Adipose tissue (tissue), 3 donors: Measurements from ENCODE around the gene NOS2. TPM values are rescaled to one million over a fixed set of nuclear protein-coding genes. Genes with fewer than 3 reads are reported as not detected.
"Not testable (repeated sequence)": the region's sequence is repeated elsewhere in the genome, so short reads cannot be mapped to it uniquely, and the experiment has no call there.

Source experiments
- H3K27ac ChIP-seq: one replicate; pipeline ENCODE4 v1.5.1; 2013; ENCODE audit warnings: low read depth, low read length
- WGBS, 3 donors: extraction: QIAGEN DNeasy Blood & Tissue Kit; methylation state at CpG; one replicate each; pipeline ENCODE4 v1.1.7; 2013; 5-methylcytosine and 5-hydroxymethylcytosine counted together
- polyA plus RNA-seq, 3 donors: library from polyadenylated mRNA; stranded (reverse); fragments of 200-250 nt; gene quantifications; one replicate each; pipeline ENCODE4 v1.2.3, GENCODE V29; 2013
- donor health status: healthy with polysubstance abuse.
- donor health status: Bipolar disorder and iron deficiency.
- donor health status: healthy.

The NOS2 gene
- under 1 TPM; 0.01 to 0.34 (median 0.11) TPM for polyA plus RNA-seq

DNA sequence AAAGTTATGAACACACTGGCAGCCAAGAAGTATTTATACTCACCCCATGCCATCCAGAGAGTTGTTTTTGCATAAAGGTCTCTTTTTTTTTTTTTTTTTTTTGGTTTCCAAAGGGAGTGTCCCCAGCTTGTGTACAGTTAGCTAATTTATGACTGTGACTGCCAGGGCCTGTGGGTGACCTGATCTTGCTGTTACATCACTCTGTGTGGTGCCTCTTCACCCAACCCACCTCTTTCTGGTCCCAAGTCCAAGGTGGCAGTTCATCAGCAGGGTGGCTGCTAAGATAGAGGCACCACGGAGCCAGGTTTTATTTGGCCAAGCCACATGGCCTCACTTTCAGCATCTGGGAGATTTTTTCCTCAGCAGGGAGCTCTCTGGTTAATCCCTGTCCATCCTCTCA is at the start of gene NOS2:
Gene NOS2 (minus strand): TSS at position 8 of the 400 bp plus-strand sequence. CDS start 1,720 bp downstream, outside the sequence.
- WGBS, 3 donors, result 40 to 45% (median 44%) methylated on average over 1 of the region's 1 CpG
- H3K27ac ChIP-seq, result no peak within 1 kb of the TSS

DNA sequence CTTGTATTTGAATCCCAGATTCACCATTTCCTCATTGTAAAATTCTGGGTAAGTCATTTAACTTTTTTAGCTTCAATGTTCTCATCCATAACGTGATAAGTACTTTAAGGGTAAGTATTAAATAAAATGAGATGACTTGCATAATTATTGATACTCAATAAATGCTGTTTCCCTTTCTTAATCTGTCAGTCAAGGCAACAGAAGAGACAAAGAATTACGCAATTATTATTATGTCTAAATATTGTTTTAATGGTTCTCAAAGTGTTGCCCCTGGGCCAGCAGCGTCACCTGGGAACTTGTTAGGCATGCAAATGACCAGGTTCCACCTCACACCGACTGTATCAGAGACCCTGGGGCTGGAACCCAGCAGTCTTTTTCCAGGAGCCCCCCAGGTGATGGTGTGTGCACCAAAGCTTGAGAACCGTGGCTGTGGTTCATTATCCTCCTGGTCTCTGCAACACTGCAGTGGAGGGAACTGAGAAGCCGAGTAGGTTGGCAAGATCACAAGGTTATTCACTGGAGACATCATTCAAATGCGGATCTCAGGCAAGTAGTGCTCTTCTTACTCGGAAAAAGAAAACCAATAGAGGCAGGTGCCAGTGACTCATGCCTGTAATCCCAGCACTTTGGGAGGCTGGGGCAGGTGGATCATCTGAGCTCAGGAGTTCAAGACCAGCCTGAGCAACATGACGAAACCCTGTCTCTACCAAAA is 49.3 kb upstream of the NOS2 start:
- WGBS, 3 donors, result 75 to 83% (median 78%) methylated on average over 9 of the region's 9 CpGs
- H3K27ac ChIP-seq, result no peak overlapping the region

DNA sequence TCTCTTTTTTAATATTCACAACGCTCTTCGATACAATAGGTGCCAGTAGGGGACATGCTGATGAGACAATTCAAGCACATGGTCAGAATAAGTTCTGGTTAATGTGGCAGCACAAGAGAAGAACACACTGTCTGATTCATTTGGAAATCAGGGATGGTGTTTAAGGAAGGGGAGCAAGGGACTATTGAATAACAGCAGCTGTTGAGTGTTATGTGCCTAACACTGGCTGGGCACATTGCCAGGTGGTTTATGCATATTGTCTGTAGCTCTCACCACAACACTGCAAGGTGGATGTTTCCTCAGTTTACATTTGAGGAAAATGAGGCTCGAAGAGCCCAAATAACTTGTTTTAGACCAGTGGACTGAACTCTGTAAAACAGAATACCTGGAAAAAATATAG is 48.6 kb upstream of the NOS2 start:
- H3K27ac ChIP-seq, result no peak overlapping the region
- 86 to 92% (median 90%) methylated on average over 3 of the region's 3 CpGs for WGBS, 3 donors

DNA sequence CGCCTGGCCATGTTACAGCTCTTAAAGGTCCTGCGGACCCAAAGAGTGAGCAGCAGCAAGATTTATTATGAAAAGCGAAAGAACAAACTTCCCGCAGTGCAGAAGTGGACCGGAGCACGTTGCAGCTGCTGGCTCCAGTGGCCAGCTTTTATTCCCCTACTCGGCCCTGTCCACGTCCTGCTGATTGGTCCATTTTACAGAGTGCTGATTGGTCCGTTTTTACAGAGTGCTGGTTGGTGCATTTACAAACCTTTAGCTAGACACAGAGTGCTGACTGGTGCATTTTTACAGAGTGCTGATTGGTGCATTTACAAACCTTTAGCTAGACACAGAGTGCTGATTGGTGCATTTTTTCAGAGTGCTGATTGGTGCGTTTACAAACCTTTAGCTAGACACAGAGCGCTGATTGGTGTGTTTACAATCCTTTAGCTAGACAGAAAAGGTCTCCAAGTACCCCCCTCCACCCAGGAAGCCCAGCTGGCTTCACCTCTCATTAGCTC is 46.5 kb upstream of the NOS2 start:
- 89 to 93% (median 91%) methylated on average over 11 of the region's 11 CpGs for whole genome bisulfite sequencing, 3 donors

DNA sequence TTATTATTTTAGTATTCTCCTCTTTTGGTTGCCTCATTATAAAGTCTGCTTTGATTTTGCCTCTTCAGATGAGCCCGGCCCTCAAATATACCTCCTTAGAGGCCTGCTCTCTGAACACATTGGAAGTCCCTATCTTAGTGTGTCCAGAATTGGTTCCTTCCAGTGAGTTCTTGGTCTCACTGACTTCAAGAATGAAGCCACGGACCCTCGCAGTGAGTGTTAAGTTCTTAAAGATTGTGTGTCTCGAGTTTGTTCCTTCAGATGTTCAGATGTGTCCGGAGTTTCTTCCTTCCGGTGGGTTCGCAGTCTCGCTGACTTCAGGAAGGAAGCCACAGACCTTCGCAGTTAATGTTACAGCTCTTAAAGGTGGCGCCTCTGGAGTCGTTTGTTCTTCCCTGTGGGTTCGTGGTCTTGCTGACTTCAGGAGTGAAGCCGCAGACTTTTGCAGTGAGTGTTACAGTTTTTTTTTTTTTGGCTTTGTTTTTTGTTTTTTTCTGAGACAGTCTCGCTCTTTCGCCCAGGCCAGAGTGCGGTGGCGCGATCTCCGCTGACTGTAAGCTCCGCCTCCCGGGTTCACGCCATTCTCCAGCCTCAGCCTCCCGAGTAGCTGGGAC is 45.8 kb upstream of the NOS2 start:
- 53 to 79% (median 63%) methylated on average over 23 of the region's 23 CpGs for WGBS, 3 donors
- no peak overlapping the region for H3K27ac ChIP-seq

More for the DNA sequence above, 46.5 kb upstream of the NOS2 start:
- not testable (repeated sequence) for H3K27ac ChIP-seq

DNA sequence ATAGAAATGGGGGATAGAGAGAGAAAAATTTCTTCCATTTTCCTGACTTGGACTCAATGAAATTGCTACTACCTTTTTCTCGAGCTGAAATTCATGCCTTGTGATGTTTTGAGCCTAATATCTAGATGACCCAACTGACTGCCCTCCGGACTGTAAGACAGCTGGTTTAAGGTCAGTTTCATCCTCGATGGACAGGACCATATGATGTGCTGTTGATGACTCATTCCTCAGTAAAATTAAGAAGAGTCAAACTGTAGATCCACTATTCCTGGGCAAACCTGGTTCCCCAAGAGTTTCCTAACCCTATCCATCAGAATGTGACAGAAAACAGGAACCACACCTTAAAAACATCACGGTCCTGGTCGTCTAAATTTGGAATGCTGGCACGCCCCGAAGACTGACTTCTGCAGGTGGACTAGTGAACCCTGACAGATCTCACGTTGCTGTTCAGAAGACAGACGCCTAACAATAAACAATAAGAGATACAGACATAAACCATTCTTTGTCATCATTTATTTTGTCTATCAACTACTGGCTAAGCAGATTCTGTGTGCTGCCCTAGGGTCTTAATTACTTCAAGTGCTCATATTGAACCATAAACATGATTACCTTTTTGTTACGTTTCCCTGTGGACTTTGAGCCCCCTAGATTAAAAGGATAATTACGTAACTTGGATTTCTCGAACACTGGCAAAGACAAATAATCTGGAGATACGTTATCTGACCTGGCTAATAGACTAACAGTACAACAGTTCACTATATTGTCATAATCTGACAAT is 45.1 kb upstream of the NOS2 start:
- 30 to 65% (median 60%) methylated on average over 13 of the region's 13 CpGs for WGBS, 3 donors
- no peak overlapping the region for H3K27ac ChIP-seq

DNA sequence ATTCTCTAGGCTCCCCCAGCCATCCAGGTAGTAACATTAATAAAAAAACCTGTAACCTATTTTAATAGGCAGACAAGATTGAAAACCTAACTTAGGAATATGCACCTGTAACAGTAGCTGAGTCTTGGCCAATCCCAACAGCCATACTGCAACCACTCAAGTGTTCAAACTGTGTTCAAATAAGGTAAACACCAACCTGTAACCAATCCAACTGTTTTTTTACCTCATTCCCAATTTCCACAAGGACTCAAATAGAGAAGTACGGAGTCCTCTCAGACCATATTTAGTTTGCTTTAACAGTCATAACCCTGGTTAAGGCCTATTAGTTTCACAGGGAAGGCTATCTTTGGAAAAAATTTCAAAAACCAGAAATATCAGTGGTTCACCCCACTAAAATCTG is 40.4 kb upstream of the NOS2 start:
- 53 to 95% (median 90%) methylated on average over 1 of the region's 1 CpG for WGBS, 3 donors
- H3K27ac ChIP-seq, result no peak overlapping the region

DNA sequence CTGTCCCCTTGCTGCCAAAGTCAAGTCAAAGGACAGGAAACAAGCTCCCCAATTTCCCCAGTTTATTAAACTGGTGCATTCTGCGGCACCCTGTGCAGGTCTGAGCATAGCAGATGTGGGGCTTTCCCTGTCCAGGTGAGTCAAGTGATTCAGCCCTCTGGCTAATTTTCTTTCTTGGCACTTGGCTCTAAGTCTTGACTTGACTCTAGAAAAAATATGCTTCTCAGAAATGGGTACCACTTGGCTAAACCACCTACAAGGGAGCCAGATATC is 40.0 kb upstream of the NOS2 start:
- no CpG with 5 or more reads among the region's 1 CpG for WGBS, 3 donors

DNA sequence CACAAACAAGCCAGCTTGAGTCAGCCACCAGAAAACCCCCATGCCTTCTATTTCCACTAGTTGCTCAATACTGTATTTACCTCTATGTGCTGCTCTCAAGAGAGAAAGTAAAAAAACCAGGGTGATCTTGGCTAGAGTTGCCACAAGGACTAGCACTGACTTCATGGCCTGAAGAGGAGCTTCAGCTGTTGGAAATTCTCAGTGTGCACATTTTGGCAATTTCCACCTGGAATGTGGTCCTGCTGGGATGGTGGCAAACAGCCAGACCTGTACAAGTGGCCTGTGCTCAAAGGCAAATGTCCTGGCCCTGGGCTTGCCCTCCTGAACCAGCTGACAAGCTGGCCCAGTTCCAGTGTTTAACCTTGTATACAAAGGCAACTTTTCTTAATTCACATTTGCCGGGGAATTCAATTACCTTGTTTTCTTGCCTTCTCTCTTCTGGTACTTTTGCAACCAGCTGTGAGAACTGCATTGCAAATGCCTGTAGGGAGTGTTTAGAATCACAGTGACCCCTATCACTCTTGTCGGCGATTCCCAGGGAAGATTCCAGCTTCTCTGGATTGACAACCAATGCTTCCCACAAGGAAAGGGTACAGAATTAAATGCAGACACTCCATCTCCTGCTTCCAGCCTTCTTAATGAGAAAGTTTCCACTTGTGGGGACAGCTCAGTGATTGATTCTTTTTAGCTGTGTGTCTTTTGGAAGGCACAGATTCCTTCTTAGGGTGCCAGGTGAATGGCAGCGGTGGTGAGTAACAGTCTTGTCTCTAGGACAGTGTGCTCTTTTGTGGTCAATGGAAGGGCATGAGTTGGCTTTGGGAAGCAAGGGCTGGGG is 39.5 kb upstream of the NOS2 start:
- 19 to 71% (median 53%) methylated on average over 1 of the region's 4 CpGs for WGBS, 3 donors
- not testable (repeated sequence) for H3K27ac ChIP-seq

More for the DNA sequence above, 40.0 kb upstream of the NOS2 start:
- not testable (repeated sequence) for H3K27ac ChIP-seq

DNA sequence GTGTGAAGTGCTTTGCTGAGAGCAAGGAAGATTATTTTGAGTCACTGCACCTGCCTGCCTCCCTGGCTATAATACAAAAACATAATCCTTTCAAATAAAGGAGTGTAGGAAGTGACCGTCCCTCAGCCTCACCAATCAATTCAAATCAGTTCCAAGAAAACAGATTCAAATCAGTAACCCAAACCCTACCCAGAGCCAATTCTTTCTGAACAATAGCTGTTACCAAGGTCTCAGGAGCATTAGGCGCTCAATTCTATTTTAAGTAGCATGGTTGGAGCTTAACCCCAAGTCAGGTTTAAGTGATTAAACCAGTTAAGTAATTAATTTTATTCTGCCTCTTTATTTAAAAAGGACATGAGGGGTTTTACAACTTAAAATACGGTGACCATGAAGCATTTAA is 38.3 kb upstream of the NOS2 start:
- not testable (repeated sequence) for H3K27ac ChIP-seq
- 31 to 91% (median 75%) methylated on average over 2 of the region's 3 CpGs for WGBS, 3 donors

DNA sequence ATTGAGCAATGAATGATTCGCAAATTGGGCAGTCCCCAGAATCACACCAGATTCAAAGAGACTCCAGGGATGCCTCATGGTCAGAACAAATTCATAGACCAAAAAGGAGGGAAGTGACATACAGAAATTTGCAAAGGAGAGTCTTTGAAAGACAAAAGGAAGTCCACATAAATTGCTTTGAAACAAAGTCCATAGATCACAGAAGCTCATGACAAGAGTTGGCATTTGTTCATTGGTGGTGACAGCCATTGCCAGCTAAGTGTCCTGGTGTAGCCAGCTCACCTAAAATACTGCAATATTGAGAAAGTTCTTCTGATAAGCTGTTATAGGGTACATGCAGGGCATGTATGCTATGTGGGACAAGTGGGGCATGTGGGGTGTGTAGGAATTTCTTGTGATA is 37.4 kb upstream of the NOS2 start:
- 88 to 95% (median 94%) methylated on average over 1 of the region's 1 CpG for WGBS, 3 donors
- not testable (repeated sequence) for H3K27ac ChIP-seq

DNA sequence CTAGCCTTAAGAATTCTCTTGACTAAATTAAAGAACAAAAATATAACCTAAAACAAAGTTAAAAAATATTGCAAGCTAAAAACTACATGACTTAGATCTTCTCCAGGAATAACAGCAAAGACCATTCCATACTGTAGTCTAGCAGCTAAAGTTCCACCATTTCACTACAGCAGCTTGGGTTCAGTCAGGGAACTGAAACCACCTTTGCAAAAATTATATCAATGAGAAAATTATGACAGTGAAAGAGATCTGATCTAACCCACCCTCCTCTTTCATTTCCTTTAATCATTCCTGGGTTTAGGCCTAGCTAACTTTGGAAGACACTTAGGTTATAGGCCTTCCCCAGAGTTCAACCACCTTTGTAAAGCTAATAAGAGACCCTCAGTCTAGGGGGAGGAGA is 36.3 kb upstream of the NOS2 start:
- no peak overlapping the region for H3K27ac ChIP-seq

DNA sequence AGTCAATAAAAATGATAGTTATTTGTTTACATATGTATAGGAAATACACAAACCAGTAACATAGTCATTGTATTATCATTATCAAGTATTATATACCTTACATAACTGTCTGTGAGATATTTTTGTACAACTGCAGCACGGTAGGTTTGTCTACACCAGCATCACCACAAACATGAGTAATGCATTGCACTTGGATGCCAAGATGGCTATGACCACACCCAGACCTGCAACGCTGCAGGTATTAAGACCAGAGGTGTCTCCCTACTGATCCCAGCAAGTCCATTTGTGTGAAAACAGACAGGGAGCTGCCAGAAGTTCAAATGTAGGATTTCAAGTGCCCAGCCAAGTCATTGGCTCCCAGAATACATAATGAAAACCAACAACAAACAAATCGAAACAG is 34.2 kb upstream of the NOS2 start:
- WGBS, 3 donors, result 89 to 96% (median 93%) methylated on average over 3 of the region's 3 CpGs

DNA sequence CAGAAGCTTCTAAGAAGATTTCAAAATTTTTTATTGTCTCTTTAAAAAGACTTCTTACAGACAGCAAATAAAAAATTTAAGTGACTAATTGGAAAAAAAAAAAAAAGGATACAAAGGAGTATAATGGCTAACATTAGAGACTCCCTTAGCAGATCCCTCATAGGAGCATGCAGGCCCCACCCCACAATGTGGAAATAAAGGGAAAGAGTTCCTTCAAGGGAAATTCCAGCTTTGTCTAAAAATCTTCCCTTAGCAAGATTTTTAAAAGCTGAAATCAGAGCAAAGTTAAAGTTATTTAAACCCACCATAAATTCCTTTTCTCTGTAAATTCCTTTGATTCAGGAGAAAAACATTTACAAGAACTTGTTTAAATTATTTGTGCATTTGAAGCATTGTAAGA is 32.5 kb upstream of the NOS2 start:
- H3K27ac ChIP-seq, result no peak overlapping the region

More for the DNA sequence above, 34.2 kb upstream of the NOS2 start:
- no peak overlapping the region for H3K27ac ChIP-seq

DNA sequence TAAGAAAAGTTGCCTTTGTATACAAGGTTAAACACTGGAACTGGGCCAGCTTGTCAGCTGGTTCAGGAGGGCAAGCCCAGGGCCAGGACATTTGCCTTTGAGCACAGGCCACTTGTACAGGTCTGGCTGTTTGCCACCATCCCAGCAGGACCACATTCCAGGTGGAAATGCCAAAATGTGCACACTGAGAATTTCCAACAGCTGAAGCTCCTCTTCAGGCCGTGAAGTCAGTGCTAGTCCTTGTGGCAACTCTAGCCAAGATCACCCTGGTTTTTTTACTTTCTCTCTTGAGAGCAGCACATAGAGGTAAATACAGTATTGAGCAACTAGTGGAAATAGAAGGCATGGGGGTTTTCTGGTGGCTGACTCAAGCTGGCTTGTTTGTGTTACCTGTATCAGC is 29.6 kb upstream of the NOS2 start:
- not testable (repeated sequence) for H3K27ac ChIP-seq
- 18 to 58% (median 32%) methylated on average over 1 of the region's 1 CpG for WGBS, 3 donors

DNA sequence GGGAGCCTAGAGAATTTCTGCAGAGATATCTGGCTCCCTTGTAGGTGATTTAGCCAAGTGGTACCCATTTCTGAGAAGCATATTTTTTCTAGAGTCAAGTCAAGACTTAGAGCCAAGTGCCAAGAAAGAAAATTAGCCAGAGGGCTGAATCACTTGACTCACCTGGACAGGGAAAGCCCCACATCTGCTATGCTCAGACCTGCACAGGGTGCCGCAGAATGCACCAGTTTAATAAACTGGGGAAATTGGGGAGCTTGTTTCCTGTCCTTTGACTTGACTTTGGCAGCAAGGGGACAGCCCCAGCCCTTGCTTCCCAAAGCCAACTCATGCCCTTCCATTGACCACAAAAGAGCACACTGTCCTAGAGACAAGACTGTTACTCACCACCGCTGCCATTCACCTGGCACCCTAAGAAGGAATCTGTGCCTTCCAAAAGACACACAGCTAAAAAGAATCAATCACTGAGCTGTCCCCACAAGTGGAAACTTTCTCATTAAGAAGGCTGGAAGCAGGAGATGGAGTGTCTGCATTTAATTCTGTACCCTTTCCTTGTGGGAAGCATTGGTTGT is 28.9 kb upstream of the NOS2 start:
- WGBS, 3 donors, result no CpG with 5 or more reads among the region's 2 CpGs
- H3K27ac ChIP-seq, result not testable (repeated sequence)

DNA sequence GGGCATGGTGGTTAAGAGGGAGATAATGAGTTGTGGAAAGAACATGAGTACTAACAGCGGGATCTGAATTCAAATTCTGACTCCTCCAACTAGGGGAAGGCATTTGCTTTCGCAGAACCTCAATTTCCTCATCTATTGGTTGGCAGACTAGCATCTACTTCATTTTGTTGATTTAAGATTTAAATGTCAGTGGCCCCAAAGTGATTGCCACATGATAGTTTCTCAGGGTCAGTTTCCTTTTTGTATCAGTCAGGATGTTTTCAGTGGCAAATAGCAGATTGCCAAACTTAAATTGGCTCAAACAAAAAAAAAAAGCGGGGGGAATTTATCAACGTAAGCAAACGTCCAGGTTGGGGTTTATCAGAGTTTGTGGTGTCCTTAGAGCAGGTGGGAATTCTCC is 25.1 kb upstream of the NOS2 start:
- no peak overlapping the region for H3K27ac ChIP-seq
- 59 to 74% (median 73%) methylated on average over 5 of the region's 5 CpGs for WGBS, 3 donors

DNA sequence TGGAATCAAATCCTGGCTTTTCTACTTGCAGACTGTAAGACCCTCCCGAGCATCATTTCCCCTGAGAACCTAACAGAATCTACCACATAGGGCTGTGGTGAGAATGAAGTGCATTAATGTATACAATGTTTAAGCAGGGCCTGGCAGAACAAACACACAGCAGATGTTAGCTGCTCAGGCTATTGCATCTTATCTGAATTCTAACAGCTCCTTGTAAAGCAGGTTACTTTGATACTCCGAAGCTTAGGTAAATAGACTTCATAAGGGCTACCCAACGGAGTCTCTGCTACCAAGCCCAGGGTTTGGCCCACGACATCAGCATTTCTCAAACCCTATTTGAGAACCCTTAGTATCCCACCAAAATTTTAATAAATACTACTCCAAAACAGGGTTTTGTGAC is 24.4 kb upstream of the NOS2 start:
- H3K27ac ChIP-seq, result no peak overlapping the region
- 51 to 90% (median 82%) methylated on average over 4 of the region's 4 CpGs for WGBS, 3 donors
